Measurements from ENCODE around the gene EPSTI1.
"Not testable (repeated sequence)": the region's sequence is repeated elsewhere in the genome, so short reads cannot be mapped to it uniquely, and the experiment has no call there.

Gene EPSTI1

DNA sequence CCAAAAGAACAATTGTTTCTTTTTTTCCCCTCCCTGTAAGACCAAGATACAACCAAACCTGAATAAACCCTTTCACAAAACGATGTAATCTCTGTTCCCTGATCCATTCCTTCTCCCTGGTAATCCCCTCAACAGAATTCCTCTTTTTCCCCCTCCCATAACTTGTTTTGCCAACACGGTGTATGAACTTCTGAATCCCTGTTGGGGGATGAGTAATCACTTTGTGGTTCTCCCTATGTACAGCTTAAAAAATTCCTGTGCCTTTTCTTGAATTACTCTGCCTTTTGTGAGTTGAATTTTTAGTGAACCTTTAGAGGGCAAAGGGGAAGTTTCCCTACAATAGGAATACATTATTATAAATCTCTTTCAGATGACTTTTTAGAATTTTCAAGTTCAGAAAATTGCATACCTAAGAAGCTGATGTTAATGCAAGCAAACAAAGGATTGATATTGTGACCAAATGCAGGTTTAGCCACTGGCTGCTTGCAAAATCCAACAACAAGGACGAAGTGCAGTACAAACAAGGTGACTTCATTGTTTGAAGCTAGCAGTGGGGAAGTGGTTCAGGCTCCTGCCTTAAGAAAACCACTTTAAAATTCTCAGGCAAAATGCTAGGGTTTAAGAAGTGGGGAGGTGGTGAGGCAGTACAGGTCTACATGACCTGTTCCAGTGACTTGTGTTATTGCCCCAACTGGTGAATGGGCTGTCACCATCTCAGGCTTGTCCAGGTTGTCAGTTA, 15.0 kb upstream of the EPSTI1 start:
- no peak for DNase-seq (ENCODE audit: low read depth in 2 of 2, low spot score in 1 of 2)

DNA sequence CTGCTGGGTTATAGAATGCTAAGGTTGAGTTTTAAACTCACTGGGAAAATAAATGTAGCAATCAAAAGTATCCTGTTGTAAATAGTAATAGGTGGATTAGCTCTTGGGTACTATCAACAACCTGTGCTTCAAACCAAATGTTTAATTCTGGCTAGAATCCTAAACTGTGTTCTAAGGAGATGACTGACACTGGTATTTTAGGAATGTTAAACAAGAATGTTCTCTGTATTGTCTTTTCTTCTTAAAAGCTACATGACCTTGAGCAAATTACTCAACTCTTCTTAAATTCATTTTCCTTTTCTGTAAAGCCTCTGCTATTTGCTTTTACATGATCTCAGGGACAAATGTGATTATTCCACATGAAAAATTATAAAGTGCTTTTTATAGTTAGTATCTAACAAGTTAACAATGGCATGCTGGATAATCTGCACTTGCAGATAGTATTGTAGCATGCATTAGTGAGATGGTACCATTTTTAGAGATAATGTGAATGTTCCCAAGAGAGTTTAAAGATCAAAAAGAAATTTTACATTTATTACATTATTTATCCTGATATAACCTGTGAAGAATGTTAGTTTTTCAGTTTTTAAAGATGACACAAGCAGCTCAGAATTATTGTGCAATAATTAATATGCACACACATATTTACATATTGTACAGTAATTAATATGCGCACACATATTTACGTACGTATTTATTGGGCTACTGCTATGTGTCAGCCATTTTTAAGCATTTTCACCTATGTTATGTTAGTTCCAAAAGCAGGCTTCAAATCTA, 13.6 kb upstream of the EPSTI1 start:
- DNase-seq (ENCODE audit: low read depth in 2 of 2, low spot score in 1 of 2) = no peak

DNA sequence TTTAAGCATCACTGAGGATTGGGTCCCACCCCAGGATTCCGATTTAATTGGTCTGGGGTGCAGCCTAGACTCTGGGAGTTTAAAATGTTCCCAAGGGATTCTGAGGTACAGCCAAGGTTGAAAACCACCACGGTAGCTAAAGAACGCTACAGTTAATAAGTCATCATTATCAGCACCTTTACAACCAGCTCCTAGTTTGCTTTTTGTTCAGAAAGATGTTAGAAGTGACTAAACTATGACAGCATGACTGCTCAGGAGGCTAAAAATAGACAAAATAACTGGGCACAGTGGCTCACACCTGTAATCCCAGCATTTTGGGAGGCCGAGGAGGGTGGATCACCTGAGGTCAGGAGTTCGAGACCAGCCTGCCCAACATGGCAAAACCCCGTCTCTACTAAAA, 11.7 kb upstream of the EPSTI1 start:
- DNase-seq (ENCODE audit: low read depth in 2 of 2, low spot score in 1 of 2) = no peak

- DNase-seq (ENCODE audit: low read depth in 2 of 2, low spot score in 1 of 2) = no peak
Measured at GRCh38 chr13:43003010-43003409, 11.0 kb upstream of the EPSTI1 start.

- no peak for DNase-seq (ENCODE audit: low read depth in 2 of 2, low spot score in 1 of 2)
Measured at GRCh38 chr13:43002021-43002420, 10.0 kb upstream of the EPSTI1 start.

DNA sequence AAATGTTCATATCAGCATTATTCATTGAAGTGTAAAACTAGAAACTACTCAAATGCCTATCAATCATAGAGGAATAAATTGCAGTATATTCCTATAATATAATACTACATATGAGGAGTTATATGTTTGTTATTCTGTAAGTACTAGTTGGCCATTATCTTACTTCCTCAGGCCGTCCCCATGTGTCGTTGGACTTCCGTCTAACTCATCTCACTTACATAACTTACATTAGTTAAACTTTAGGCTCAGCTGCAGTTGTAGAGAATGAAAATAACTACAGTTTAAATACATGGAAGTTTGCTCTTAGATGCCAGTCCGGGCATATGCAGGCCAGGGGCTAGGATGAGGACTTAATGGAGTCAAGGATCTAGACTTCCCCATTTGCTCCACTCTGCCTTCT, 8.6 kb upstream of the EPSTI1 start:
- no peak for DNase-seq (ENCODE audit: low read depth in 2 of 2, low spot score in 1 of 2)

DNA sequence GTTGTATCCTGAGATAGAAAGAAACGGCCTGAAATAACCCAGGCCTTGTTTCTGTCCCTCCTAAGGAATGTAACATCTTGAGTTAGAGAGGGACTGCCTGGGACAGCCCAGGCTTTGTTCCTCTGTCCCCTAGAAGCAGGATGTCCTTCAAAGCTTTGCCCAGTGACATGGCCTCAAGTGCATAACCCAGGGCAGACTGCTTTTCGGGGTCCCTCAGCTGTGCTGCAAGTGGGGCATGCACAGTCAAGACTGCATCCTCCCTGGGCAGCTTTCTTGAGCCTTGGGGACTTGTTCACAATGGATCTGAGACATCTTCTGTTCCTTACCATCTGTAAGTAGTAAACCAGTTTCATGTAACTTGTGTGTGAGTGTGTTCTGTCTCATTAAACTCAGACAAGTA, 7.5 kb upstream of the EPSTI1 start:
- no peak for DNase-seq (ENCODE audit: low read depth in 2 of 2, low spot score in 1 of 2)

DNA sequence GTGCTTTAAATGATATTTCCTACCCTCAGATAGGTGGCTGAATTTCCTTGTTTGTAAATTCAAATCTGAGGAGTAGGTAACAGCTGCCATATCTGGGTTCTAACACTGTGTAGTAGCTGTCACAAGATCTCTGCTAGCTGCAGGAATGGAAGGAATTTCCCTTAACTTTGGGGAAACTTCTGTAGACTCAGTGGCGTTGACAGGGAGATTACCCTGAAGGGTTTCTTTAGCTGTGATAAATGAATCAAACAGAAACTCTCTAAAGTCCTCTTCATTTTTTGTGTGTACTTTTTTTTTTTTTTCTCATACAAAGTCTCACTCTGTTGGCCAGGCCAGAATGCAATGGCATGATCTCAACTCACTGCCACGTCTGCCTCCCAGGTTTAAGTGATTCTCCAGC, 5.3 kb upstream of the EPSTI1 start:
- no peak for DNase-seq (ENCODE audit: low read depth in 2 of 2, low spot score in 1 of 2)

GRCh38 chr13:42996584-42996983, 4.5 kb upstream of the EPSTI1 start:
- no peak for DNase-seq (ENCODE audit: low read depth in 2 of 2, low spot score in 1 of 2)

DNA sequence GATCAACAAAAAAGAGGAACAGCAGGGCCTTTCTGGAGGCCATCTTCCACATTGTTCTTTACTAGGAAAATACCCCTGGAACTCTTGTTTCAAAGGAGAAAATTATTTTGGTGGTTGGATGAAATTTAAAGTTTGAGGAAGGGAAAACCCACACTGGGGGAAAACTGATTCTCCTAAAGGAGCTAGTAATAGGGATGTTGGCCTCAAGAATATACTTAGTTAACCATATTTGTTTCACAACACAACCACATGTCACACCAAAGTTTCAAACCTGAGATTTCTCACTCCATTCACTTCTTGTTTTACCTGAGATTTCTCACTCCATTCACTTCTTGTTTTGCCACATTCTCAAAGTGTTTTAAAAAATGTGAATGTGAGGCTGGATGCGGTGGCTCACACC, 2.8 kb upstream of the EPSTI1 start:
- DNase-seq (ENCODE audit: low read depth in 2 of 2, low spot score in 1 of 2) = no peak

GRCh38 chr13:42992764-42993122, 702 bp upstream of the EPSTI1 start:
- no peak for DNase-seq (ENCODE audit: low read depth in 2 of 2, low spot score in 1 of 2)

GRCh38 chr13:42991233-42991897, 676 bp downstream of the EPSTI1 start:
- not testable (repeated sequence) for DNase-seq (ENCODE audit: low read depth in 2 of 2, low spot score in 1 of 2)

- DNase-seq (ENCODE audit: low read depth in 2 of 2, low spot score in 1 of 2) = no peak
Measured at GRCh38 chr13:42990291-42991232, 1.5 kb downstream of the EPSTI1 start.

GRCh38 chr13:42986176-42986574, 5.9 kb downstream of the EPSTI1 start:
- no peak for DNase-seq (ENCODE audit: low read depth in 2 of 2, low spot score in 1 of 2)

GRCh38 chr13:42985312-42986175, 6.5 kb downstream of the EPSTI1 start:
- DNase-seq (ENCODE audit: low read depth in 2 of 2, low spot score in 1 of 2) = no peak

DNA sequence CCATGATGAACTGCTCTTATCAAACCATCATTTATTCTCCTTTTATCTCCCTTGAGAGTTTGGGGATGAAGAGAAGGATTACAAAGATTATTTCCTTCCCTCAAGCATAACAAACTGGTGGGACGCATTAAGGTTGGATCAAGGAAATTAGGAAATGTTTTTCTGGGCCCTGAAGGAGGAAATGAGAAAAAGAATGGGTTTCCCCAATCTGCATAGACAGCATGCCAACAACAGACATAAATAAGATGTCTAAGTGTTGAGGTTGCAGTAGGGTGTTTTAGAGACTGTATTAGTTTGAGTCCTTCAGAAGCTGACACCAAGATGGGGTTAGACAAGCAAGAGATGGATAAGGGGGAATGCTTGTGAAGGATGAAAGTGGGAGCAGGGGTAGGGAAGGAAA, 7.3 kb downstream of the EPSTI1 start:
- no peak for DNase-seq (ENCODE audit: low read depth in 2 of 2, low spot score in 1 of 2)

DNA sequence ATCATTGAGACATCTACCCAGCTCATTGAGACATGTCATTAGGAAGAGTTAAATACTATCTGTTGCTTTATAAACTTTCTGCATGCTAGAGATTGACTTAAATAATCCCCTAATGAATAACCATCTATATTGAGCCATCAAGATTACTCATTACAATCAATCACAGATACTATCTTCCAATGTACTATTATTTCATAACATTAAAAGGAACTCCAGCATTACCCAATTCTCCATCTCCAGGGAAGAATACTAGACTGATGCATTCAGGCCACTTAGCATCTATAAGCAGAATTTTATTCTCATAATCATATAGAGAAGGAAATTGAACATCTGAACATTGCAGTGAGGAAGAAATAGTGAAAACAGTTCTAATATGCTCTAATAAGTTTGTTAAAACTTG, 8.0 kb downstream of the EPSTI1 start:
- DNase-seq (ENCODE audit: low read depth in 2 of 2, low spot score in 1 of 2) = no peak

GRCh38 chr13:42981853-42982252, 10.2 kb downstream of the EPSTI1 start:
- no peak for DNase-seq (ENCODE audit: low read depth in 2 of 2, low spot score in 1 of 2)

GRCh38 chr13:42981317-42981716, 10.7 kb downstream of the EPSTI1 start:
- DNase-seq (ENCODE audit: low read depth in 2 of 2, low spot score in 1 of 2) = no peak

DNA sequence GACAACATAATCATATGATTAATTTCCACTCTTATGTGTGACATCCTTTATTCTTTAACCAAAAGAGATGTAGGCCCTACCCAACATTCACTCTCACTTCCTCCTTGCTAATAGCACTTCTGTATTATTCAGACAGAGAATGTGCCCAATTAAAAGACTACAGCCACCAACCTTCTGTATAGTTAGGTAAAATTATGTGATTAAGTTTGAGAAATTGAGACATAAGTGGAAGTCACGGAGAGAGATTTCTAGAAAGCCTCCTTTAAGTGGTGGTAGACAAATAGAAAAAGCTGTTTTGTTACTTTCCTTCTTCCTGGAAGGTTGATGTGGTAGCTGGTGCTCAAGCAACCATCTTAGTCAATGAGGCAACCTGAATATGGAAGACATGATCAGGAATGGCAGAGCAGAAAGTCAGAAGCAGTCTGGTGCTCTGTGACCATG, 14.8 kb downstream of the EPSTI1 start:
- DNase-seq (ENCODE audit: low read depth in 2 of 2, low spot score in 1 of 2) = no peak

Data from stimulated activated CD8-positive, alpha-beta memory T cell treated with anti-CD3 and anti-CD28 coated beads, Interleukin-4, amount 100 ng/mL, for 4 hours (primary cell).